ENCODE data around the gene FDXR.

Gene FDXR

GRCh38 chr17:74839990-74840852 lies 32.6 kb downstream of the FDXR start:
- DNase-seq (ENCODE audit: low read depth in 1 of 2, low spot score in 1 of 2) = no peak

GRCh38 chr17:74838274-74838673 lies 34.5 kb downstream of the FDXR start:
- DNase-seq (ENCODE audit: low read depth in 1 of 2, low spot score in 1 of 2) = no peak

DNA sequence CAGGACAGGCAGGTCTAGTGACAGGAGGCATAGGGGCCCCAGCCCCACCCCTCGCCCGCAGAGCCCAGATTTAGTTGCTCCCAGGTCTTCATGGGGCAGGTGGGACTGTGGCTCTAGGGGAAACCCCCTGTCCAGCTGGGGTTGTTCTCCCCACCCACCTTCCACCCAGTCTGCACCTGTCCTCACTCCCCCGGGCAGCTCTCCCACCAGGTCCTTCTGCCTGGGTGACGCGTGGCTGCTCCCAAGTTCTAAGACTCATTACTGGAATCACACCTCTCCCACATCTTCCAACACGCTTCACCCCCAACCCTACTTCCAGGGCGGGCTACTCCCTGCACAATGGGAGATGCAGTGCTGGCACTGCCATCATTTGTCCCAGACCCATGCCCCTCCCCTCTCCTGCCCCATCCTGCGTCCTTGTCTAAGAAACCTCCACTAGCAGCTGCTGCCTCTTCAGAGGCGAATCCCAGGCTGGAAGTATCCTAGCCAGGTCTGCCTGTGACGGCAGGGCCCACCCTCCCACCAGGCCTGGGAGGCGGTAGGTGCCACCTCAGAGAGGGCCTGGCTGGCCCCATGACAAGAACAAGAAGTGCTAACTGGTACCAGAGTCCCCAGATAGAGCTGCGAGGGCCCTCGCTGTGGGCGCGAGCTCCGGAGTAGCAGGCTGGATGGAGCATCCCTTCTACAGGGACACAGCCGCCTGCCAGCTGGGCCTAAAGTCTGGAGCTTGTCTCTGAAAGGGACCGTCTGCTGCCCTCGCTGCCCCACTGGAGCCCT lies 35.9 kb downstream of the FDXR start:
- no peak for DNase-seq (ENCODE audit: low read depth in 1 of 2, low spot score in 1 of 2)

- no peak for DNase-seq (ENCODE audit: low read depth in 1 of 2, low spot score in 1 of 2)
Measured at GRCh38 chr17:74836191-74836590, 36.6 kb downstream of the FDXR start.

DNA sequence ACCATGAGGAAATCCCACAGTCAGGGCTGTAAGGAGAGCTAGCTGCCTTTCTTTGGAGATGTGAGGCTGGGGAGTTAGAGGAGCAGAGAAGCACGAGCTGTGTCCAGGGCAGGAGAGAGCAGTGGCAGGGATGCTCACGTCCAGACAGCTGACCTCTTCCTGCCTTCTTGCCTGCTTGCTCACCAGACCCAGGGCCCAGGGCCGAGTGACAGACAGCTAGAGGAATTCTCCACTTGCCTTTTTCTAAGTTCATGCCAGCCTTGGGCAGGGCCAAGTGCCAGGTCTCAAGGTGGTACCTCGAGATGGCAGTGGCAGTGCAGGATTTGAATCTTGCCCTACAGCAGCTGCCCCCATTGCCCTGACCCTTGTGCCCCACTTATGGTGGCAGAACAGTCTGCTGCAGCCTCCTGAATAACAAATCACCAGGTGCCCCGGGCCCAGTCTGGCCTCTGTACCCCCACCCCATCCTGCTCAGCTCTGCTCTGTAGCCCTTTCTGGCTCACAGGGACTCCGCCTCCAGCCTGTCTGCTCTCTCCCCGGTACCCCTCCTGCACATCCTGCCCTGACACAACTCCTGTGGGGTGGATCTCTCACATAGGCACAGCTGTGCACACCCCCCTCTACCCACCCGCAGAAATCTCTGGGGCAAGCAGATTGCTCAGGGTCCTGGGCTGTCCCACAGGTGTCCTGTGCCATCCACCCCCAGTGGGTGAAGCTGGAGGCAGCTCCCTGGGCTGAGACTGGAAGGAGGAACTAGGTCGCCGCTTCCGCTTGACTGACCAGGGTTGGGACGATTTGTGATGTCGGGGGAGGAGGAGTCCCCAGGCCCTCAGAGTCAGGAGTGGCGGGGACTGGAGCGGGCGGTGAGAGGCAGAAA lies 39.1 kb downstream of the FDXR start:
- DNase-seq (ENCODE audit: low read depth in 1 of 2, low spot score in 1 of 2) = no peak

- no peak for DNase-seq (ENCODE audit: low read depth in 1 of 2, low spot score in 1 of 2)
Measured at GRCh38 chr17:74832421-74832820, 40.4 kb downstream of the FDXR start.

DNA sequence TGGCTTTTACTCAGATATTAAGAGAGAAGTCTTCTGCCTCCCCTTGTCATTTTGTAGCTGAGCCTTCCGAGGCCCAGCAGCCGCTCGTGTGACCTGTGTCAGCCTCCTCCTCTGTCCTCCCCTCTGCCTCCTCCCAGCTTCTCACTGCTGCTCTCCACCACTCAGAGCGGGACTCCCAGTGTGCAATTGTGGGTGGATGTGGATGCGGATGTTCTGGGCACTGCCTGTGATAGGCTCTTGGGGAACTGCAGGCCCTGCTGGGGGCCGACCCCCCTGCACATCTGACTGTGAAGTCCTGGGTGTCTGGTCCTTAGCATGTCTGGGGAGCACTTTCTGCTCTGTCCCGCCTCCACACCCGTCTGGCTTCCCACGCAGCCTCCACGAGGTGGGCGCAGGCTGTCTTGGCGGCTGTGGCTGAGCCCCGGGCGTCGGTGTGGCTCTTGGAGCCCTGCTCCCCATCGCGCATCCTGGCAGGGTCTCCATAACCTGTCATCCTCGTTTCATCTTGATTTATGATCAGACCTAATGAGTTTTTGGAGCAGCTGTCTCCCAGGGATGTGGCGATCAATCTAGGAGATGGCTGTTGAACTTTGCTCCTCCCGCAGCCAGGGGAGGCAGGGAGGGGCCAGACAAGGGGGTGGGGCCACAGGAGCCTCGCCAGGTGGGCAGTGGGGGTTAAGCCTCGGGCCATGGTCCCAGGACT lies 41.2 kb downstream of the FDXR start:
- no peak for DNase-seq (ENCODE audit: low read depth in 1 of 2, low spot score in 1 of 2)

- no peak for DNase-seq (ENCODE audit: low read depth in 1 of 2, low spot score in 1 of 2)
Measured at GRCh38 chr17:74830861-74831260, 41.9 kb downstream of the FDXR start.

GRCh38 chr17:74827800-74828199 lies 45.0 kb downstream of the FDXR start:
- no peak for DNase-seq (ENCODE audit: low read depth in 1 of 2, low spot score in 1 of 2)

- DNase-seq (ENCODE audit: low read depth in 1 of 2, low spot score in 1 of 2) = no peak
Measured at GRCh38 chr17:74825952-74826719, 46.7 kb downstream of the FDXR start.

DNA sequence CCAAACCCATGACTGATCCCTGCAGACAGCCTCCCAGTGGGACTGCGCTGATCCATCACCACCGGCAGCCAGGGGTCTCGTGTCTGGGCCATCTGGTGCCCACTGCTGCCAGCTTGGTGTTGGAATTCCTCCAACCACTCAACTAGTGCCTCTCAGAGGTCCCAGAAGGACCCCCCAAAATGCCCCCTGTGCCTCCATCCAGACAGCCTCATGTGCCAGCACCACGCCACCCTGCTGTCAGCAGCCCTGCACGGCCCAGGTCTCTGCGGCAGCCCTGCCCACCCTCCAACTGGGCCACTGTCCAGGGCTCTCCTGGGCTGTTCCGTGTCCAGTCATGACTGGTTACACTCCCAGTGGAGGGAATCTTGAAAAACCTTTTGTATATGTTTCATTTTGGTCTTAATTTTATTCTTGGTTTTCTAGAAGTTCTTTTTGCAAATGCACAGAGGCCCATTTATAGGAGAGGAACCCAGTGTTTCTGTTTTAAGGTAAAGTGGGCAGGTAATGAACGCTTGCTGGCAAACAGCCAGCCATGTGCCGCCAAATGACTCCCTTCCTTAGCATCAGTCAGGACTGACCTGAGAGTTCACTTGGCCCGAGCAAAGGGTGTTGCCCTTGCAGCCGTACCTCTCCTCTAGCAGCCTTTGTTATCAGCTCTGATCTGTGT lies 47.7 kb downstream of the FDXR start:
- no peak for DNase-seq (ENCODE audit: low read depth in 1 of 2, low spot score in 1 of 2)

GRCh38 chr17:74822939-74823367 lies 49.8 kb downstream of the FDXR start:
- DNase-seq (ENCODE audit: low read depth in 1 of 2, low spot score in 1 of 2) = no peak

- no peak for DNase-seq (ENCODE audit: low read depth in 1 of 2, low spot score in 1 of 2)
Measured at GRCh38 chr17:74822335-74822938, 50.4 kb downstream of the FDXR start.

- DNase-seq (ENCODE audit: low read depth in 1 of 2, low spot score in 1 of 2) = no peak
Measured at GRCh38 chr17:74821655-74822334, 51.0 kb downstream of the FDXR start.

DNA sequence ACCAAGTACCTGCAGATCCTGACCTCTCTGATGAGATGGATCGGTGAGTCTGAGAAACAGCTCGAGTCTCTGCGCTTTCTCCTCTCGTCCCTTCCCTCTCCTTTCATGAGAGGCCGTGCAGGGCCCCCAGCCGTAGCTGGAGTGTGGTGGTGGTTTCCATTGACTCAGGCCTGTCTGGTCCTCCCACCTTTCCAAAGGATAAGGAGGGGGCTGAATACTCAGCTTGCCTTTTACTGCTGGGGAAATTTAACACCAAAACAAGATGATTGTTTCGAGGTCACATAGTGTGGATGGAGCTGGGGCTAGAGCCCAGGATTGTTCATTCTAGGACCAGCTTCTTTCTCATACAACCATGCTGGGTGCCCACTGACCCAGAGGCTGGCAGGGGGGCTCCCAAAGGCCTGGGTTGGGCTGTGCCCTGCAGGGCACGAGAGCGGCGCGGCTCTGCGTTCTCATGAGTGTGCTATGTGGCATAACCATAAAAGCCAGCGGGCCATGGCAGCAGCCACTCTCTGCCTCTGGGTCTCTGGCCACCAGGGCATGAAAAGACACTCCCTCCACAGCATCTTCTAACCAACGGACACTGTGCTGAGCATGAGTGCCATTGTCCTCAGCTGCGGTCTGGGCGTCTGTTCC lies 52.9 kb downstream of the FDXR start:
- no peak for DNase-seq (ENCODE audit: low read depth in 1 of 2, low spot score in 1 of 2)

DNA sequence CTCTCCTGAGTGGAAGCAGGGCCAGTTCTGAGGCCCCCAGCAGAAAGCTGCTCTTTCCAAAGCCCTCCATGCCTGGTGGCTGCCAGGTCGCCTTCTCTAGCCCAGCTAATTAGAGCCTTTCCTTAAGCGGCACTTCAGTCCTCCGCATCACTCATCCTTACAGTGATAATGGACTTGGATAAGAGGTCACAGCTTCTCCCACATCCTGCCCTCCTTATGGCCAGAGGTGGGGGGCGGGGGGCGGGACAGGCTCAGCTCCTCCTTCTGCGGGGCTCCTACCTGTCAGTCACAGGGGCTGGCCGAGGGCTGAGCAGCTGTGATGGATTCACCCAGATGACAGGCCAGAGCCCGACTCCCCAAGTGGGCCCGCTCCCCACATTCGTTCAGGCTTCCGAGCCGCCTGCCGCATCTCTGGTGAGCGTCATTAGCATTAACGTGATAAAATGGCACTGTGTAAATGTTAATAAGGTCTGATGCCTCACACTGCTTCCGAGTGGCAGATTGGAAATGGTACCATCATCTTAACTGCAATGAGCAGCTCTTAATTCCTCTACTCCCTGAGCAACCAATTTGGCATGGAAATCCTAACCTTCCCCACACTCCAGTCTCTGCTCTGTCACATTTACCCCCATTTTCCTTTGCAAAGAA lies 54.4 kb downstream of the FDXR start:
- no peak for DNase-seq (ENCODE audit: low read depth in 1 of 2, low spot score in 1 of 2)

- no peak for DNase-seq (ENCODE audit: low read depth in 1 of 2, low spot score in 1 of 2)
Measured at GRCh38 chr17:74816905-74817620, 55.7 kb downstream of the FDXR start.
